Measurements from ENCODE around the gene DEK. TPM values are rescaled to one million over a fixed set of nuclear protein-coding genes. Genes with fewer than 3 reads are reported as not detected.

Gene DEK
- total and polyA plus RNA-seq, 2 of the 13 experiments (the other 11 are each of a cell fraction or from before 2014, with no cell fraction given), result 53.2 to 276 TPM

GRCh38 chr6:18211338-18211737, 53.0 kb downstream of the DEK start:
- H3K36me3 ChIP-seq (replicated peaks in 1 of 2; ENCODE audit: control insufficient read depth in 1 of 2, insufficient read depth in 2 of 2, low read length in 2 of 2), result peaks cover 0 to 4% of the 10 kb centered on the region in 2 experiments; a peak in 2 of 5 replicates
- ChIA-PET CTCF (ENCODE audit: low intra/inter-chr PET ratio, low total read pairs) (no interaction called here), POLR2A (no interaction called here)
- no peak overlapping the region for H2AFZ ChIP-seq (ENCODE audit: low read length)
- DNase-seq (ENCODE audit: low spot score), result no peak
- no peaks in the 10 kb centered on the region for H3K9me3 ChIP-seq (ENCODE audit: low read length)
- FAIRE-seq, result no peak
- H3K27ac ChIP-seq (ENCODE audit: extremely low read length, insufficient read depth, low read length), result no peak overlapping the region
- 94% methylated on average over 6 of the region's 6 CpGs for WGBS (ENCODE audit: low lambda C conversion rate)
- BruUV-seq (replicated peaks), result no TSS peak
- peaks cover 17% of the 10 kb centered on the region for H3K4me1 ChIP-seq (ENCODE audit: insufficient read depth, low read length)
- intact Hi-C loops (cut with micrococcal nuclease; ENCODE audit: unreplicated experiment), result no loop called here
- H4K20me1 ChIP-seq (ENCODE audit: insufficient read depth, low read length), result no peaks in the 10 kb centered on the region
- no peak for ATAC-seq
- no peak overlapping the region for H3K9ac ChIP-seq (ENCODE audit: insufficient read depth, low read depth, low read length)
- in situ Hi-C loops (cut with HindIII; ENCODE audit: extremely low pct_ligation_motif_present, low pct_unique_long_range_greater_than_20kb), result no loop called here
- H3K79me2 ChIP-seq (ENCODE audit: insufficient read depth, low read length), result no peaks in the 10 kb centered on the region
- no peaks in the 10 kb centered on the region for H3K27me3 ChIP-seq (ENCODE audit: control insufficient read depth in 1 of 2, insufficient read depth in 2 of 2, low read length in 2 of 2)
- no peak overlapping the region for H3K4me2 ChIP-seq (ENCODE audit: low read depth, low read length)
- no peak overlapping the region for H3K4me3 ChIP-seq (replicated peaks in 1 of 3; ENCODE audit: insufficient read depth in 1 of 3, low read depth in 2 of 3, low read length in 3 of 3)
- TF ChIP-seq ZNF30 (CRISPR knock-in tag; IDR thresholded peaks at IDR 0.05), result no peak
- TF ChIP-seq ZNF317 (CRISPR knock-in tag; IDR thresholded peaks at IDR 0.05), result no peak
- no peak for TF ChIP-seq ZFAT (CRISPR knock-in tag; conservative IDR thresholded peaks at IDR 0.05)
- TF ChIP-seq ZNF512 (CRISPR knock-in tag; IDR thresholded peaks at IDR 0.05), result no peak
- TF ChIP-seq, protein P1, sequence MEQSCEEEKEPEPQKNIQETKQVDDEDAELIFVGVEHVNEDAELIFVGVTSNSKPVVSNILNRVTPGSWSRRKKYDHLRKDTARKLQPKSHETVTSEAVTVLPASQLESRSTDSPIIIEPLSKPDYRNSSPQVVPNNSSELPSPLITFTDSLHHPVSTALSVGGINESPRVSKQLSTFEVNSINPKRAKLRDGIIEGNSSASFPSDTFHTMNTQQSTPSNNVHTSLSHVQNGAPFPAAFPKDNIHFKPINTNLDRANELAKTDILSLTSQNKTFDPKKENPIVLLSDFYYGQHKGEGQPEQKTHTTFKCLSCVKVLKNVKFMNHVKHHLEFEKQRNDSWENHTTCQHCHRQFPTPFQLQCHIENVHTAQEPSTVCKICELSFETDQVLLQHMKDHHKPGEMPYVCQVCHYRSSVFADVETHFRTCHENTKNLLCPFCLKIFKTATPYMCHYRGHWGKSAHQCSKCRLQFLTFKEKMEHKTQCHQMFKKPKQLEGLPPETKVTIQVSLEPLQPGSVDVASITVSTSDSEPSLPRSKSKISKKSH (CRISPR knock-in tag; IDR thresholded peaks at IDR 0.05; ENCODE audit: borderline replicate concordance), result no peak
- TF ChIP-seq ZNF678 (CRISPR knock-in tag; IDR thresholded peaks at IDR 0.05), result no peak
- TF ChIP-seq REXO4 (CRISPR knock-in tag; IDR thresholded peaks at IDR 0.05; ENCODE audit: borderline replicate concordance), result no peak
- no peak for TF ChIP-seq ZNF333 (CRISPR knock-in tag; IDR thresholded peaks at IDR 0.05; ENCODE audit: borderline replicate concordance)
- TF ChIP-seq ZNF784 (CRISPR knock-in tag; IDR thresholded peaks at IDR 0.05; ENCODE audit: borderline replicate concordance), result no peak
- no peak for TF ChIP-seq GTF2F1 (IDR thresholded peaks at IDR 0.05; ENCODE audit: low read length)
- TF ChIP-seq HDAC6 (IDR thresholded peaks at IDR 0.05; ENCODE audit: low read depth, low read length), result no peak
- no peak for TF ChIP-seq ZNF790 (CRISPR knock-in tag; IDR thresholded peaks at IDR 0.05; ENCODE audit: borderline replicate concordance)
- TF ChIP-seq ZNF557 (CRISPR knock-in tag; IDR thresholded peaks at IDR 0.05), result no peak
- TF ChIP-seq ZNF780A (CRISPR knock-in tag; IDR thresholded peaks at IDR 0.05), result no peak
- TF ChIP-seq, protein P2, sequence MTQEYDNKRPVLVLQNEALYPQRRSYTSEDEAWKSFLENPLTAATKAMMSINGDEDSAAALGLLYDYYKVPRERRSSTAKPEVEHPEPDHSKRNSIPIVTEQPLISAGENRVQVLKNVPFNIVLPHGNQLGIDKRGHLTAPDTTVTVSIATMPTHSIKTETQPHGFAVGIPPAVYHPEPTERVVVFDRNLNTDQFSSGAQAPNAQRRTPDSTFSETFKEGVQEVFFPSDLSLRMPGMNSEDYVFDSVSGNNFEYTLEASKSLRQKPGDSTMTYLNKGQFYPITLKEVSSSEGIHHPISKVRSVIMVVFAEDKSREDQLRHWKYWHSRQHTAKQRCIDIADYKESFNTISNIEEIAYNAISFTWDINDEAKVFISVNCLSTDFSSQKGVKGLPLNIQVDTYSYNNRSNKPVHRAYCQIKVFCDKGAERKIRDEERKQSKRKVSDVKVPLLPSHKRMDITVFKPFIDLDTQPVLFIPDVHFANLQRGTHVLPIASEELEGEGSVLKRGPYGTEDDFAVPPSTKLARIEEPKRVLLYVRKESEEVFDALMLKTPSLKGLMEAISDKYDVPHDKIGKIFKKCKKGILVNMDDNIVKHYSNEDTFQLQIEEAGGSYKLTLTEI (CRISPR knock-in tag; conservative IDR thresholded peaks at IDR 0.05), result no peak
- no peak for TF ChIP-seq MTF1 (CRISPR knock-in tag; IDR thresholded peaks at IDR 0.05)
- TF ChIP-seq, protein P3, sequence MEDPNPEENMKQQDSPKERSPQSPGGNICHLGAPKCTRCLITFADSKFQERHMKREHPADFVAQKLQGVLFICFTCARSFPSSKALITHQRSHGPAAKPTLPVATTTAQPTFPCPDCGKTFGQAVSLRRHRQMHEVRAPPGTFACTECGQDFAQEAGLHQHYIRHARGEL (CRISPR knock-in tag; IDR thresholded peaks at IDR 0.05), result no peak
